A673 (cell line): Measurements from ENCODE around the gene MYOC.

ENCODE experiments used
- CTCF ChIP-seq: fragments of 300-800, 200-600 bp; sonication (generic); conservative IDR thresholded peaks from 2 replicates; pipeline ENCODE4 v1.5.1; 2017; ENCODE audit warnings: low read depth, mild to moderate bottlenecking, antibody characterized with exemption, low read length, moderate library complexity, mixed read lengths
- EZH2 ChIP-seq: fragments of 200-600 bp; sonication (generic); IDR thresholded peaks from 2 replicates; pipeline ENCODE4 v1.6.1; 2017; ENCODE audit warnings: borderline replicate concordance, low read depth, mild to moderate bottlenecking, mixed read lengths, antibody characterized with exemption, low read length; ENCODE audit not compliant: poor library complexity, severe bottlenecking

- TF ChIP-seq CTCF (no peak), EZH2 (no peak)
These were observed 18.3 kb upstream of the MYOC start for GRCh38 chr1:171670739-171671138.
